Ishikawa (cell line): ENCODE data around the gene ALOX5.

Experiments
- CEBPB ChIP-seq: IDR thresholded peaks from 2 replicates; pipeline ENCODE4 v1.6.1; 2012
- CREB1 ChIP-seq: IDR thresholded peaks from 2 replicates; pipeline ENCODE4 v1.6.1; 2012; ENCODE audit warnings: low read depth
- EGR1 ChIP-seq: IDR thresholded peaks from 2 replicates; pipeline ENCODE4 v1.6.1; 2012
- EP300 ChIP-seq: IDR thresholded peaks from 2 replicates; pipeline ENCODE4 v1.6.1; 2012; ENCODE audit warnings: borderline replicate concordance
- FOXM1 ChIP-seq: IDR thresholded peaks from 2 replicates; pipeline ENCODE4 v1.6.1; 2012; ENCODE audit warnings: low read depth, borderline replicate concordance
- MAX ChIP-seq: IDR thresholded peaks from 2 replicates; pipeline ENCODE4 v1.6.1; 2012
- NFIC ChIP-seq: IDR thresholded peaks from 2 replicates; pipeline ENCODE4 v1.6.1; 2012
- RAD21 ChIP-seq: IDR thresholded peaks from 2 replicates; pipeline ENCODE4 v1.6.1; 2012; ENCODE audit warnings: low read depth
- TAF1 ChIP-seq: IDR thresholded peaks from 2 replicates; pipeline ENCODE4 v1.6.1; 2012; ENCODE audit warnings: low read depth, mild to moderate bottlenecking
- TCF12 ChIP-seq: IDR thresholded peaks from 2 replicates; pipeline ENCODE4 v1.6.1; 2012; ENCODE audit warnings: low read depth
- TEAD4 ChIP-seq: IDR thresholded peaks from 2 replicates; pipeline ENCODE4 v1.6.1; 2012
- YY1 ChIP-seq: IDR thresholded peaks from 2 replicates; pipeline ENCODE4 v1.6.1; 2012; ENCODE audit warnings: low read depth
- ZBTB7A ChIP-seq: IDR thresholded peaks from 2 replicates; pipeline ENCODE4 v1.6.1; 2012; ENCODE audit warnings: low read depth
- TF ChIP-seq, protein P1 (sequence below): IDR thresholded peaks from 2 replicates; pipeline ENCODE4 v1.6.1; 2012
- TF ChIP-seq, protein P2 (sequence below): IDR thresholded peaks from 2 replicates; pipeline ENCODE4 v1.6.1; 2012; ENCODE audit warnings: low read depth, mild to moderate bottlenecking

ALOX5 gene

GRCh38 chr10:45444022-45444421 lies 70.0 kb downstream of the ALOX5 start:
- no peak for TF ChIP-seq CREB1

DNA sequence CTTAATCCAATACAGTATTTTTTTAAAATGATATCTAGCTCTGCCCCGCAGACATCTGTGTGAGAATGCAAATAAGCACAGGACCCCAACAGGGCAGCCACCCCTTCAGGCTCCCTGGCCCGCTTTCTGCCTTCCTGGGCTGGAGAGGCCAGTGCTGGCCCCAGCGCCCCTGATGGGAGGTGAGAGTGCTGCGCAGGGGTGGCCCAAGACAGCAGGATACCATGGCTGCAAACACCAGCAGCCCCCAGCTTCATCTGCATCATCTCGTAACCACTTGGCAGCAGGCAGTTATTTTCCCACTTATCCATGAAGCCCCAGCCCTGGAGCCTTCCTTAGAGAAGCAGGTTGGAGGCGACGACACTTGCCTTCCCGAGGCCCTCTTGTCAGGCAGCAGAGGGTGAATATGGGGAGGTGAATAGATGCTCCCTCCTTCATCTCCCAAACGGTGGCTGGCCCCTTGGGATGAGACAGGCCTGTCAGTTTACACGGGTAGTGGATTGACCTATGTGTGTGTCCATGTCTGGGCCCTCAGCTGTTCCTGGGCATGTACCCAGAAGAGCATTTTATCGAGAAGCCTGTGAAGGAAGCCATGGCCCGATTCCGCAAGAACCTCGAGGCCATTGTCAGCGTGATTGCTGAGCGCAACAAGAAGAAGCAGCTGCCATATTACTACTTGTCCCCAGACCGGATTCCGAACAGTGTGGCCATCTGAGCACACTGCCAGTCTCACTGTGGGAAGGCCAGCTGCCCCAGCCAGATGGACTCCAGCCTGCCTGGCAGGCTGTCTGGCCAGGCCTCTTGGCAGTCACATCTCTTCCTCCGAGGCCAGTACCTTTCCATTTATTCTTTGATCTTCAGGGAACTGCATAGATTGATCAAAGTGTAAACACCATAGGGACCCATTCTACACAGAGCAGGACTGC lies 71.2 kb downstream of the ALOX5 start:
- TF ChIP-seq, protein P1, sequence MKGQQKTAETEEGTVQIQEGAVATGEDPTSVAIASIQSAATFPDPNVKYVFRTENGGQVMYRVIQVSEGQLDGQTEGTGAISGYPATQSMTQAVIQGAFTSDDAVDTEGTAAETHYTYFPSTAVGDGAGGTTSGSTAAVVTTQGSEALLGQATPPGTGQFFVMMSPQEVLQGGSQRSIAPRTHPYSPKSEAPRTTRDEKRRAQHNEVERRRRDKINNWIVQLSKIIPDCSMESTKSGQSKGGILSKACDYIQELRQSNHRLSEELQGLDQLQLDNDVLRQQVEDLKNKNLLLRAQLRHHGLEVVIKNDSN = no peak
- TF ChIP-seq YY1 (no peak), RAD21 (no peak), FOXM1 (no peak), TEAD4 (no peak), EP300 (no peak), NFIC (no peak), MAX (no peak), TAF1 (no peak), TCF12 (no peak), EGR1 (no peak), CEBPB (no peak), CREB1 (no peak), ZBTB7A (no peak)
- TF ChIP-seq, protein P2, sequence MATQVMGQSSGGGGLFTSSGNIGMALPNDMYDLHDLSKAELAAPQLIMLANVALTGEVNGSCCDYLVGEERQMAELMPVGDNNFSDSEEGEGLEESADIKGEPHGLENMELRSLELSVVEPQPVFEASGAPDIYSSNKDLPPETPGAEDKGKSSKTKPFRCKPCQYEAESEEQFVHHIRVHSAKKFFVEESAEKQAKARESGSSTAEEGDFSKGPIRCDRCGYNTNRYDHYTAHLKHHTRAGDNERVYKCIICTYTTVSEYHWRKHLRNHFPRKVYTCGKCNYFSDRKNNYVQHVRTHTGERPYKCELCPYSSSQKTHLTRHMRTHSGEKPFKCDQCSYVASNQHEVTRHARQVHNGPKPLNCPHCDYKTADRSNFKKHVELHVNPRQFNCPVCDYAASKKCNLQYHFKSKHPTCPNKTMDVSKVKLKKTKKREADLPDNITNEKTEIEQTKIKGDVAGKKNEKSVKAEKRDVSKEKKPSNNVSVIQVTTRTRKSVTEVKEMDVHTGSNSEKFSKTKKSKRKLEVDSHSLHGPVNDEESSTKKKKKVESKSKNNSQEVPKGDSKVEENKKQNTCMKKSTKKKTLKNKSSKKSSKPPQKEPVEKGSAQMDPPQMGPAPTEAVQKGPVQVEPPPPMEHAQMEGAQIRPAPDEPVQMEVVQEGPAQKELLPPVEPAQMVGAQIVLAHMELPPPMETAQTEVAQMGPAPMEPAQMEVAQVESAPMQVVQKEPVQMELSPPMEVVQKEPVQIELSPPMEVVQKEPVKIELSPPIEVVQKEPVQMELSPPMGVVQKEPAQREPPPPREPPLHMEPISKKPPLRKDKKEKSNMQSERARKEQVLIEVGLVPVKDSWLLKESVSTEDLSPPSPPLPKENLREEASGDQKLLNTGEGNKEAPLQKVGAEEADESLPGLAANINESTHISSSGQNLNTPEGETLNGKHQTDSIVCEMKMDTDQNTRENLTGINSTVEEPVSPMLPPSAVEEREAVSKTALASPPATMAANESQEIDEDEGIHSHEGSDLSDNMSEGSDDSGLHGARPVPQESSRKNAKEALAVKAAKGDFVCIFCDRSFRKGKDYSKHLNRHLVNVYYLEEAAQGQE = no peak

GRCh38 chr10:45446858-45447257 lies 72.8 kb downstream of the ALOX5 start:
- no peak for TF ChIP-seq TEAD4
- TF ChIP-seq RAD21 = no peak
- no peak for TF ChIP-seq ZBTB7A
- no peak for TF ChIP-seq YY1
- TF ChIP-seq TCF12 = no peak
- no peak for TF ChIP-seq FOXM1
- TF ChIP-seq EGR1 = no peak
- TF ChIP-seq, protein P1 = no peak

- TF ChIP-seq ZBTB7A = no peak
- no peak for TF ChIP-seq FOXM1
- no peak for TF ChIP-seq CREB1
- no peak for TF ChIP-seq TCF12
- TF ChIP-seq, protein P1 = no peak
- TF ChIP-seq YY1 = no peak
- TF ChIP-seq RAD21 = no peak
- no peak for TF ChIP-seq TAF1
- TF ChIP-seq MAX = no peak
- no peak for TF ChIP-seq EGR1
- no peak for TF ChIP-seq NFIC
- TF ChIP-seq CEBPB = no peak
- TF ChIP-seq TEAD4 = no peak
Measured at GRCh38 chr10:45447416-45447815, 73.4 kb downstream of the ALOX5 start.

GRCh38 chr10:45450866-45451265 lies 76.8 kb downstream of the ALOX5 start:
- no peak for TF ChIP-seq TEAD4
- no peak for TF ChIP-seq YY1
- TF ChIP-seq MAX = no peak
- TF ChIP-seq EGR1 = no peak
- no peak for TF ChIP-seq TAF1
- TF ChIP-seq CREB1 = no peak
- TF ChIP-seq RAD21 = no peak
- TF ChIP-seq, protein P2 = no peak

DNA sequence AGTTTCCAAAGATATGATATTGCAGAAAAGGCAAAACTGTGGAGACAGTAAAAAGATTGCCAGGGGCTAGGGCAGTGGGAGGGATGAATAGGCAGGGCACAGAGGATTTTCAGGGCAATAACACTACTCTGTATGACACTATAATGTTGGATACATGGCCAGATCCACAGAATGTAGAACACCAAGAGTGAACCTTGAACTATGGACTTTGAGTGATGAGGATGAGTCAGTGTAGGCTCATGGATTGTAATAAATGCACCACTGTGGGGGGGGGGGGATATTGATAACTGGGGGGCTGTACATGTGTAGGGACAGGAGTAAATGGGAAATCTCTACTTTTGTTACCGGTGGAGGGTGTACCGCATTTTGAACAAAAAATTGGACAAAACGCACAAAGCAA lies 77.4 kb downstream of the ALOX5 start:
- TF ChIP-seq EGR1 (no peak), CREB1 (no peak), TCF12 (no peak), NFIC (no peak)
